RWPE1 (cell line): ENCODE measurements around the gene PGK1.
"Not testable (repeated sequence)": the region's sequence is repeated elsewhere in the genome, so short reads cannot be mapped to it uniquely, and the experiment has no call there.

Experiments used
- CTCF ChIA-PET: fragments of 350-600 bp; sonication (Branson Sonifier 250); formaldehyde crosslinking; extraction: SDS; loops from one replicate; lab custom pipeline; 2021; lab: Yijun Ruan, JAX
- POLR2A ChIA-PET: fragments of 400-600 bp; formaldehyde crosslinking; extraction: SDS; loops from one replicate; lab custom pipeline; 2020; ENCODE audit warnings: antibody characterized with exemption; ENCODE audit not compliant: low non-redundant PET; lab: Yijun Ruan, JAX
- DNase-seq: peaks from one replicate; pipeline ENCODE4 v3.0.0; 2012; ENCODE audit warnings: low spot score
- H3K27ac ChIP-seq: fragments of 450-650 bp; 2 replicates; pipeline ENCODE4 v1.5.1; 2017
- CTCF ChIP-seq: fragments of 450-650 bp; conservative IDR thresholded peaks from 2 replicates; pipeline ENCODE4 v1.5.1; 2017; ENCODE audit warnings: low read depth, mild to moderate bottlenecking

The PGK1 gene

GRCh38 chrX:78160711-78161110 lies 56.7 kb downstream of the PGK1 start:
- POLR2A ChIA-PET, DNase-seq, CTCF ChIA-PET, H3K27ac ChIP-seq: not testable (repeated sequence)

GRCh38 chrX:78163175-78163574 lies 59.1 kb downstream of the PGK1 start:
- DNase-seq, CTCF ChIA-PET, H3K27ac ChIP-seq, POLR2A ChIA-PET: not testable (repeated sequence)

GRCh38 chrX:78165425-78165824 lies 61.4 kb downstream of the PGK1 start:
- ChIA-PET POLR2A (no interaction called here), CTCF (no interaction called here)
- no peak overlapping the region for H3K27ac ChIP-seq
- TF ChIP-seq CTCF, result no peak
- DNase-seq, result no peak

GRCh38 chrX:78168065-78168464 lies 64.0 kb downstream of the PGK1 start:
- no peak overlapping the region for H3K27ac ChIP-seq
- TF ChIP-seq CTCF, result no peak
- no peak for DNase-seq
- POLR2A ChIA-PET, result no interaction called here
- CTCF ChIA-PET, result no interaction called here
